Neural progenitor cell (in vitro differentiated cells): ENCODE data around the gene RASSF3.

Experiments
- EZH2 ChIP-seq: fragments of 200-600 bp; sonication (generic); IDR thresholded peaks from 2 replicates; pipeline ENCODE4 v1.6.1; 2017; ENCODE audit warnings: antibody characterized with exemption, mild to moderate bottlenecking, moderate library complexity
- EZH2phosphoT487 ChIP-seq: fragments of 200-600 bp; sonication (generic); IDR thresholded peaks from 2 replicates; pipeline ENCODE4 v1.6.1; 2017; ENCODE audit warnings: antibody characterized with exemption
- TF ChIP-seq, protein P1 (sequence below): fragments of 200-600 bp; sonication (generic); IDR thresholded peaks from 2 replicates; pipeline ENCODE4 v1.5.1; 2017; ENCODE audit warnings: antibody characterized with exemption, mild to moderate bottlenecking

DNA sequence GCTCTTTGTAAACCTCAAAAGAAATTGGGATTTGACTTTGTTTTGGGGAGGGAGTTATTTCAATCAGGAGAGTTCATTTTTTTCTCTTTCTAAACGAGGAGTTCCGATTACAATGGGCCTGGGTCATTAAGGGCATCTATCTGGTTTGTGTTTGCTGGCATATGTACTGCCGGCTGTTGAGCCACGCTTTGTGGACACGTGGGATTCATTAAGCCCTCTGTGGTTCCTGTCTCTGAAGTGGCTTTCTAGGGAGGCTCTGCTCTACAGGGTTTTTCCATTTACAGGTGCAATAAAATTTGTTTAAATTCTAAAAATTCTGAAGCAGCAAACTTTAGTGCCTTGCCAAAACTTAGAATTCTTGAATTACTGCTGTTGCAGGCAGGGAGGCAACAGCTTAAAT is 91.0 kb downstream of the RASSF3 start:
- TF ChIP-seq, protein P1, sequence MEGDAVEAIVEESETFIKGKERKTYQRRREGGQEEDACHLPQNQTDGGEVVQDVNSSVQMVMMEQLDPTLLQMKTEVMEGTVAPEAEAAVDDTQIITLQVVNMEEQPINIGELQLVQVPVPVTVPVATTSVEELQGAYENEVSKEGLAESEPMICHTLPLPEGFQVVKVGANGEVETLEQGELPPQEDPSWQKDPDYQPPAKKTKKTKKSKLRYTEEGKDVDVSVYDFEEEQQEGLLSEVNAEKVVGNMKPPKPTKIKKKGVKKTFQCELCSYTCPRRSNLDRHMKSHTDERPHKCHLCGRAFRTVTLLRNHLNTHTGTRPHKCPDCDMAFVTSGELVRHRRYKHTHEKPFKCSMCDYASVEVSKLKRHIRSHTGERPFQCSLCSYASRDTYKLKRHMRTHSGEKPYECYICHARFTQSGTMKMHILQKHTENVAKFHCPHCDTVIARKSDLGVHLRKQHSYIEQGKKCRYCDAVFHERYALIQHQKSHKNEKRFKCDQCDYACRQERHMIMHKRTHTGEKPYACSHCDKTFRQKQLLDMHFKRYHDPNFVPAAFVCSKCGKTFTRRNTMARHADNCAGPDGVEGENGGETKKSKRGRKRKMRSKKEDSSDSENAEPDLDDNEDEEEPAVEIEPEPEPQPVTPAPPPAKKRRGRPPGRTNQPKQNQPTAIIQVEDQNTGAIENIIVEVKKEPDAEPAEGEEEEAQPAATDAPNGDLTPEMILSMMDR, result no peak
- TF ChIP-seq EZH2, result no peak
- TF ChIP-seq EZH2phosphoT487, result no peak
